Lung microvascular endothelial cell (primary cell): ENCODE data around the gene MYH9. TPM values are rescaled to one million over a fixed set of nuclear protein-coding genes. Genes with fewer than 3 reads are reported as not detected.
A peak's percentile ranks its signal among the peaks of the same experiment; 100 is the strongest.

Experiments used
- DNase-seq, 2 donors: peaks; one replicate each; pipeline versions ENCODE4 v3.0.0 to v3.0.0-alpha.2; 2010; ENCODE audit warnings: low read depth in 2 of 2
- total RNA-seq: library from RNA; depleted of rRNA; stranded (reverse); fragments of >200 nt; gene quantifications from 2 replicates; pipeline ENCODE4 v1.2.1, GENCODE V29; 2014

The MYH9 gene
- total RNA-seq, 1 donor from 2014 or later: 410 TPM

DNA sequence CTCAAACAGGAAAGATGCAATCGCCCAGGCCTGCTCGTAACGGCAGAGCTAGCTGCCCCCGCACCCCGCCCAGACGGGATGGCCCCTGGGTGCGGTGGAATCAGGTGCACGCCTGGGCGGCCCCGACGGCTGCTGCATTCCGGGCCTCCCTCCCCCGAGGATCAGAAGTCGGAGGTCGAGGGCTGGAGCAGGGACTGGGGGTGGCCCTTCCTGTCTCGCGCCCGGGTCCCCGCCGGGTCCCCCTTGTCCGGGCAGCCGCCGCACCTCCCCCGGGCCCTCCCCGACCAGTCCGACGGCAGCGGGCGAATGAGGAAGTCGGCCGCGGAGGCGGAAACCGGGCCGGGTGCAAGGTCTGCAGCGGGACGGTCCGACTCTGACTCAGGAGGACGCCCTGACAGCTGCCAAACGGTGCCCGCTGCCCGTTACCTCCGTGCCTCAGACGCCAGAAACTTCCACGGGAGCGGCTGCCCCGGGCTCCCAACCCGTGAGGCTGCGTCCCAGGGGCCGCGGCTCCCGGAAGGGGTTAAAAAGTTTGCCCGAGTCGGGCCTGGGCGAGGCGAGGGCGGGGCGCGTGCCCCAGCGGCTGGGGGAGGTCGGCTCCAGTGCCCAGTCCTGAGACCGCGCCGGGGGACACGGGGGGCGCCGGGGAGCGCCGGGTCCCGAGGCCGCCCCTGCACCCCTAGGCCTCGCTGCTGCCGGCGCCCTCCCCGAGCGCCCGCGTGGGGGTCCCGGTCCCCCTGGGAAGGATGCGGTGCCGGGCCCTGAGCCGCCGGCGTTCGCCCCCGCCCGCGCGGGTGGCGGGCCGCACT lies 663 bp downstream of the MYH9 start:
- peak; percentile 56 to 67 for DNase-seq

DNA sequence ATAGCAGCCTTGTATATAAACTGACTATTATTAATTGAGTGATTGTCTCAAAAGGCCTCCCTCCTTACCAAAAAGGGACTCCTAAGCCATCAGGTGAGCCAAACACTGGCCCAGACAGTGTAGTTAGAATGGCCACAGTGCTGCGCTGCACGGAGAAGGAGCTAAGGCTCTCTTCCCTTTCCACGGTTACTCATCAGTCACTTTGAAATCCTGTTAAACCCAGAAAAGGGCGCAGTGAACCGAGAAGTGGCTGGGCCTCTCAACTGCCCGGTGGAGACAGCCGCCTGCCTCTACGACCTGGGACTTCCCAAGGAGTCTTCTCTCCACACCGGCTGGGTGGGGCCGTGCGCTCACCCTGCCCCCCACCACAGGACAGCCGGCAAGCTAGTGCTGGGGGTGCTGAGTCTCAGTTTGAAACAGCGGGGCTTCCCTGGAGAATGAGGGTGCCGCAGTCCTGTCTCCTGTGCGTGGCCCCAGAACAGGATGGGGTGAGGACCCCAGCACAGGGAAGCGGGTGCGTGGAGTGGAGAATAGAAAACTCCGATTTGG lies 1.3 kb downstream of the MYH9 start:
- peak in 1 of 2 donors; percentile 52 for DNase-seq

DNA sequence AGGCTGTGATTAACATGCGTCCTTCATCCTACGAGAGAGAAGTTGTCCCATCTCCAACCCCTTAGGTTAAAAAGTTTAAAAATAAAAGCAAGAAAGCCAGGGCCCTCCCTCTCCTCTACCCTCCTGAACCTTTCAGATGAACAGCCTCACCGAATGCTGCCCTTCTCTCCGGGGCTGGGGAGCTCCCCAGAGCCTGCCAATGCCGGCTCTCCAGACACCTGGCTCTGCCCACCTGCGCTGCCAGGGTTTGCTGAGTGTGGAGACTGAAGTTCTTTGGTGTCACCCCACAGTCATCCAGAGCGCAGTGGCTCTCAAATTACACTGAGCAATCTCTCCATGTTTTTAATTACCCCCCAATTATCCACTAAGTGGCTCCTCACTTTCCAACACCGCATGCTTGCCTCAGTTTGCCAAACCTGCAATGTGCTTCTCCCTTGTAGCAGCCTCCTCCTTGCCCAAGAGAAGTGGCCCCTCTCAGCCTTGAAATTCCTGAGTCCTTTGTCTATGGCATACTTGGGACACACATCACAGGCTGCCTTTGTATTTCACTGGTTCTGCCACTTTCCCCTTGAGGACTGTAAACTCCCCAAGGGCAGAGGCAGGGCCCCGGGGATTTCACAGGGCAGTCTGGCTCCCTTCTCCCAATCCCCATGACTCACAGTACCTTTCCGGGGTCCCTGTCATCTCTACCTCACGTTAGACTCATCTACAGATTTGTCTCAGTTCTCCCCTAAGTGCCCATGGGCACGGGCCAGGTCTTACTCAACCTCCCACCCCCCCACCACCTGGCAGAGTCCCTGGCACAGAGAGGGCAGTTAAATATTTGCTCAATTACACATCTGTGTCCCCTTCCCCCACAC lies 2.0 kb downstream of the MYH9 start:
- no peak for DNase-seq

GRCh38 chr22:36384766-36385481 lies 2.8 kb downstream of the MYH9 start:
- peak; percentile 54 to 66 for DNase-seq

GRCh38 chr22:36383110-36383581 lies 4.6 kb downstream of the MYH9 start:
- peak; percentile 62 to 88 for DNase-seq

- no peak for DNase-seq
Observed at GRCh38 chr22:36381513-36382128, 6.1 kb downstream of the MYH9 start.

GRCh38 chr22:36379593-36380361 lies 8.0 kb downstream of the MYH9 start:
- peak in 1 of 2 donors; percentile 55 for DNase-seq

GRCh38 chr22:36378869-36379217 lies 8.9 kb downstream of the MYH9 start:
- DNase-seq: no peak

- no peak for DNase-seq
Observed at GRCh38 chr22:36378080-36378868, 9.5 kb downstream of the MYH9 start.

DNA sequence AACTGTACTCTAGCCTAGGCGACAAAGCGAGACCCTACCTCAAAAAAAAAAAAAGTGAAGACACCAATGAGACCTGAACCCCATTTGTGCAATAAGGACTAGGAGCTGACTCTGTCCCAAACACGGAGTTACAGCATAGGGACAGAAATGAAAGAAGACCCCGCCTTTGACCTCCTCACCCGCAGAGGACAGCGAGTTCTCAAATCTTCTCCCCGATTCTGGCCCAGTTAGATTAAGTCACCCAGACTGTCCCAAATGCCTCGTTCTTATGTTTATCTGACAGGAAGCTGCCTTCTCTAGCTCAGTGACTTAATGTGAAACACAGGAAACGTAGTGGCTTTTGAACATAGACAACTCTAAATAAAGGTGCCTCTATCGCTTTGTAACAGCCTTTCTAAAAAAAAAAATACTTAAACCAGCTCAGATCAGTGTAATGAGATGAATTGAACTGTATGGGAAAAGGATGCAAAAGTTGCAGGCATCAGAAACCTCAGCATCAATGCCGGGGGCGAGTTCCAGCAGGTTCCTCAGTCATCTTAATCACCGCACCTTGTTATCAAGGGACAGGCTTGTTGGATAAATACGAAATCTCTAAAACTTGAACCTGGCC lies 10.6 kb downstream of the MYH9 start:
- peak in 1 of 2 donors; percentile 54 for DNase-seq

DNA sequence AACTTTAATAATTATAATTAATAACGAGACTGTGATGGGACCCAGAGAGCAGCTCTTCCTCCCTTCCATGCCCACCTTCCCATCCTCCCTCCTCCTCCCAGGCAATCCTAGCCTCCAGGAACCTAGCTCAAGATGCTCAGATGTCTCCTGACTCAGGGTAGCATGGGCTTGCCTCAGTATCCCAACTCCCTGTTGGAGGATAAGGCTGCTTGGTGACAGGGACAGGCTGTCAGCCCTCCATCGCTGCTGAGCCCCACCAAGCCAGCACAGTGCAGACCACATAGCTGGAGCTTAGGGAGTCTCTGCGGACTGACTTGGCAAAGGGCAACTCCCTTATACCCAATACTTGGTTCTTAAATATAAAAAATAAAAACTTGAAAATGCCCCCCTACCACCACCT lies 11.5 kb downstream of the MYH9 start:
- DNase-seq: no peak

DNA sequence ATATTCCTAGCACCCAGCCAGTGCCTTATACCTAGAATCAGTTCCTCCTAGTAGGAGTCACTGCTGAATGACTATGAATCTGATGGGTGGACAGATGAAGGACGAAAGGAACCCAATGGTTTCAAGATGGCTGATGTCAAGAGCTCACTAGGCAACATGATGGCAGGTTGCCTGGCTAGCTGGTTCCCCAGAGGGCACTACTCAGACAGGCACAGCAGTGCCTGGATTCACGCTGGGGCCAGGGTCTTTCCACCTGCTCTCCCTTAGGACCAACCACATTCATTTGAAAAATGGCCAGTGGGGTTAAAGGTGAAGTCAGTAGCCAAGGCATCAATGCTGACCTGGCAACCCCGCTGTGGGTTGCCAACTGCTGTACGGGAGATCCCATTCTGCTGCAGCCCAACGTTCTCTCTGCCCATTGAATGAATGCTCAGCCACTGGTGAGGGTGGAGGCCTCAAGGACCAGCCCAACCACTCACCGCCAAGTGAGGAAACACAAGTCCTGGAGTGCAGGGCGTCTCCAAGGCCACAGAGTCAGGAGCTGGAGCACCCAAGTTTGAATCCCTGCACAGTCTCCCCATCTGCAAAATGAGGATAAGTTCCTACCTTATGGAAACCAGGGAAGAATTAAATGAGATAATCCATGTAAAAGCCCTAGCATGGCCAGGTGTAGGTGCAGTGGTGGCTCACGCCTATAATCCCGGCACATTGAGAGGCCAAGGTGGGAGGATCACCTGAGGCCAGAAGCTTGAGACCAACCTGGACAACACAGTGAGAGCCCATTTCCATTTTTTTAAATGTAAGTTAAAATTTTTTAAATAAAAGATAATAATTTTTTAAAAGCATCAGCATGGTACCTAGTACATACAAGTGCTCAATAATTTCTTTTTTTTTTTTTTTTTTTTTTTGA lies 12.4 kb downstream of the MYH9 start:
- DNase-seq: peak in 1 of 2 donors; percentile 55

DNA sequence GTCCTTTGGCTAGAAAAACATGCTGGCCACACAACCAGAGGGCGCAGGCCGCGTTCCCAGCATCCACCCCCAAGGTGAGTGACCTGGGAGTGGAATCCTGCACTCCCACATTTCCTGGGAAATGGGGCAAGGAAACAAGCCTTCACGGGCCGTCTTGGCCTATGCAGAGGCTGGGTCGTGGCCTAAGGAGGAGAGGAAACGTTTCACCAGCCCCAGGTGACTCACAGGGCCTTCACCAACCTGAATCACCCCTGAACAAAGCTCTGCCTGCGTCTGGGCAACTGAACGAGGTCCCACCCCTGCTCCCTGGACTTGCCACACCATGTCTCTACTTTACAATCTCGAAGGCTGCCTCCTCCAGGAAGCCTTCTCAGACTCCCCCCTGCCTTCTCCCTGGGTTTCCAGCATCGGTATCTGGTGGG lies 13.2 kb downstream of the MYH9 start:
- peak in 1 of 2 donors; percentile 85 for DNase-seq

DNA sequence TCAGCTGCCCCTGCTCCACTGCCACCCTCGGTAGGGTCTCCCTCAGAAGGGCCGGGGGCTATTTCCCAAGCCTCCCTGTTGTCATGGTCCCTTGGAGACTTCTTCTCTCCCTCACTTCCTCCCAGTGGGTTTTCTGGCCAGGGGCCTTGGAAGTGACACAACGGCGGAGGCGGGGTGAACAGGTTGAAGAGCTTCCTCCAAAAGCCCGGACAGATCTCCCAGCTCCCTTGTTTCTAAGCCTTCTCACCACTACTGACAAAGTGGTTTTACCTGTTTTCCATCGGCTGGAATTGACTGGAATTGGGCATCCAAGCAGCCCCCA lies 14.5 kb downstream of the MYH9 start:
- peak in 1 of 2 donors; percentile 10 for DNase-seq

DNA sequence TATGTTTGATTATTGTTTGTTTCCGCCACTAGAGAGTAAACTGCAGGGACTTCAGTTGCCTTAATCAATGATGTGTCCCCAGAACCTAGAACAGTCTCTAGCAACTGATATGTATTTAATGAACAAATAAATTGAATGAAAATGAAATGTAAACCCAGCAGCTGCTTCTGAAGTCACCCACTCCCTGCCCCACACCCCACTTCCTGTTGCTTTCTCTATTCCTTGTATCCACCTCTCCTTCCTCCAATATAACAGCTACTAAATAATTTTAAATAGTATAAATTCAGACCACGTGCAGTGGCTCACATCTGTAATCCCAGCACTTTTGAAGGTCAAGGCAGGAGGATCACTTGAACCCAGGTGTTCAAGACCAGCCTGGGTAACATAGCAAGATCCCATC lies 15.8 kb downstream of the MYH9 start:
- DNase-seq: no peak

DNA sequence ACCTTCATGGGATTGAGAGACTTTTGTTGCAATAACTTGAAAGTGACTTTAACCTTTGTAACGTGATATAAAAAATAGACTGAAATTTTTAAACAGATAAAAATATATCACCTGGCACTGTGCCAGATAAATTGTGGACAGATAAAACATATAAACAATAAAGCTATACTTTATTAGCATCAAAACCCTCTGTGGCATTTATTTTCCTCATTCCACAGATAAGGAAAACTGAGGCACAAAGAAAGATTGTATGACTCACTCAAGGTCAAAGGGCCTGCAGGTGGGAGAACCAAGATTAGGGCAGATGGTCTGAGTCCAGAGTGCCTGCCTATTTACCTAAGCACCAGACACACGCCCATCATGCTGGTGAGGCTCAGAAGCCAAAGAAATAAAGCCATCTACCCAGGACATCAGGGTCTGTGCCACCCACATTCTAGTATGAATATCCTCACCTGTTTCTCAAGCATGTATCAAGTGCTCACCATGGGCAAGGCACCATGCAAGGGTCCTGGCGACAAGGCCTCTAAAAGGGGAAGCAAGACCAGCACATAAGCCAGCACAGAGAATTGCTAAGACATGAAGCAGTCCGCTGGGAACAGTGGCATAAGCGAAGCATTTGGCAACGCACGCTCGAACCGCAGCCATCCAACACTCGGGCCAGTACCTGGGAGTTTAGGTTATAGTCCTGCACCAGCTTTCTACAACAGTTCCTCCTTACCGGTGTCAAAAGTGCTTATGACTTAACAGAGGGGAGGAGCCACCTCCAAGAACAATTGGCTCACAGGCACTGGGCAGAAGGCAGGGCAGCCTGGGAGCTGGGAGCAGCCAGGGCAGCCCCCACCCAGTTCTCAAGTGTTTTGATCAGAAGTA lies 17.6 kb downstream of the MYH9 start:
- peak; percentile 45 to 74 for DNase-seq
